HFFc6 (cell line): ENCODE data around the gene PDIK1L. TPM values are rescaled to one million over a fixed set of nuclear protein-coding genes. Genes with fewer than 3 reads are reported as not detected.
"Not testable (repeated sequence)": the region's sequence is repeated elsewhere in the genome, so short reads cannot be mapped to it uniquely, and the experiment has no call there.

ENCODE experiments used
- DNase-seq: peaks from one replicate; pipeline ENCODE4 v3.0.0-alpha.2; 2018
- H3K27ac Mint-ChIP-seq: 2 replicates; pipeline ENCODE4 v1.8.0; 2020; ENCODE audit warnings: mild to moderate bottlenecking, mixed read lengths
- H3K27me3 Mint-ChIP-seq: 2 replicates; pipeline ENCODE4 v1.8.0; 2021; ENCODE audit warnings: mild to moderate bottlenecking, moderate library complexity, mixed read lengths; ENCODE audit not compliant: insufficient read depth
- H3K36me3 Mint-ChIP-seq: 2 replicates; pipeline ENCODE4 v1.8.0; 2021; ENCODE audit warnings: low read depth, mixed read lengths
- H3K4me1 Mint-ChIP-seq: 2 replicates; pipeline ENCODE4 v1.8.0; 2020; ENCODE audit warnings: low read depth, mixed read lengths
- H3K4me3 Mint-ChIP-seq: 2 replicates; pipeline ENCODE4 v1.8.0; 2020; ENCODE audit warnings: mild to moderate bottlenecking, moderate library complexity, mixed read lengths
- H3K9me3 Mint-ChIP-seq: 2 replicates; pipeline ENCODE4 v1.8.0; 2020; ENCODE audit warnings: mild to moderate bottlenecking, mixed read lengths
- total RNA-seq, 6 experiments: library from RNA; stranded (reverse); fragmentation: NEBNext Ultra II Directional; extraction: Animal tissue kit (Norgen Biotek cat#: 25700); gene quantifications; 2 replicates in 1 of 6; 3 replicates in 5 of 6; pipeline ENCODE4 v1.2.3, GENCODE V29; 2021
- TF ChIP-seq, protein P1 (sequence below): fragments of 200-600 bp; sonication (generic); IDR thresholded peaks from 2 replicates; pipeline ENCODE4 v1.5.0; 2021; ENCODE audit warnings: antibody characterized with exemption, mild to moderate bottlenecking

PDIK1L gene
- total RNA-seq, 6 experiments from 2014 or later, result 2.5 to 4.4 (median 3.8) TPM

DNA sequence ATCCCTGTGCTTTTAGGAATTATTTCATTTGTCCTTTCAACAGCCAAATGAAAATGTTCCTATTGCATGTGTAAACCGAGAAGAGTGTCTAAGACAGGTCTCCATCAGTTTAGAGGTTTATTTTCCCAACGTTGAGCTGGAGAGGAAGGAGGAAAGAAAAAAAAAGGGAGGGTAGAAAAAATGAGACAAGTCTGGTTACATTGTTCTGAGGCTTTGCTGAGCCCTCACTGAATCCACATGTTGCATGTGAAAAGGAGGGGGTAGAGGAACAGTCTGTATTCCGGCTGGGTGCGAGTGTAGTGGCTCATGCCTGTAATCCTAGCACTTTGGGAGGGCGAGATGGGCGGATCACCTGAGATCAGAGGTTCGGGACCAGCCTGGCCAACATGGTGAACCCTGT lies 19.2 kb upstream of the PDIK1L start:
- DNase-seq, result no peak
- Mint-ChIP-seq H3K9me3 (no peaks in the 10 kb centered on the region; the same call in 1 of the 2 replicates), H3K36me3 (0 out of 2 replicates have a peak, but pooled peaks cover 4% of the 10 kb centered on the region), H3K27me3 (peaks cover 52% of the 10 kb centered on the region), H3K4me1 (peaks cover 14% of the 10 kb centered on the region), H3K27ac (no peak overlapping the region), H3K4me3 (no peak overlapping the region)
- TF ChIP-seq, protein P1, sequence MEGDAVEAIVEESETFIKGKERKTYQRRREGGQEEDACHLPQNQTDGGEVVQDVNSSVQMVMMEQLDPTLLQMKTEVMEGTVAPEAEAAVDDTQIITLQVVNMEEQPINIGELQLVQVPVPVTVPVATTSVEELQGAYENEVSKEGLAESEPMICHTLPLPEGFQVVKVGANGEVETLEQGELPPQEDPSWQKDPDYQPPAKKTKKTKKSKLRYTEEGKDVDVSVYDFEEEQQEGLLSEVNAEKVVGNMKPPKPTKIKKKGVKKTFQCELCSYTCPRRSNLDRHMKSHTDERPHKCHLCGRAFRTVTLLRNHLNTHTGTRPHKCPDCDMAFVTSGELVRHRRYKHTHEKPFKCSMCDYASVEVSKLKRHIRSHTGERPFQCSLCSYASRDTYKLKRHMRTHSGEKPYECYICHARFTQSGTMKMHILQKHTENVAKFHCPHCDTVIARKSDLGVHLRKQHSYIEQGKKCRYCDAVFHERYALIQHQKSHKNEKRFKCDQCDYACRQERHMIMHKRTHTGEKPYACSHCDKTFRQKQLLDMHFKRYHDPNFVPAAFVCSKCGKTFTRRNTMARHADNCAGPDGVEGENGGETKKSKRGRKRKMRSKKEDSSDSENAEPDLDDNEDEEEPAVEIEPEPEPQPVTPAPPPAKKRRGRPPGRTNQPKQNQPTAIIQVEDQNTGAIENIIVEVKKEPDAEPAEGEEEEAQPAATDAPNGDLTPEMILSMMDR, result no peak

DNA sequence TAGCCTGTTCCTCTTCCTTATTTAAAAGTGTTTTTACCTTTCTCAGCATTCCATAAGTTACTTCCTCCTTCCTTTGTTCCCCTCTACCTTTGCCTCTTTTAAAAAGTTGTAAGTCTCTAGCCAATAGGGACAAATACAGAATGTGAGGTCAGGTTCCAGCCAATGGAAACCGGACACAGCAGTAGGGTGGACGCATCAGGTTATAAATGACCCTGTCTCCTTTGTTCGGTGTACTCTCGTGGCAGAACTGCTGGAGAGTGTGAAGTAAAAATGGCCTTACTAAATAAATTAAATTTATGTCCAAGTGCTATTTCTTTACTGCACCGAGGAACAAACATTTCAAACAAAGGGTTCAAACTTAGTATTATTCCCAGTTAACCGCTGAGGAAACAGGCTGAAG lies 18.1 kb upstream of the PDIK1L start:
- H3K27ac Mint-ChIP-seq, H3K9me3 Mint-ChIP-seq, H3K4me3 Mint-ChIP-seq, DNase-seq, H3K36me3 Mint-ChIP-seq: not testable (repeated sequence)
- Mint-ChIP-seq H3K27me3 (peaks cover 47% of the 10 kb centered on the region), H3K4me1 (peaks cover 26% of the 10 kb centered on the region)

DNA sequence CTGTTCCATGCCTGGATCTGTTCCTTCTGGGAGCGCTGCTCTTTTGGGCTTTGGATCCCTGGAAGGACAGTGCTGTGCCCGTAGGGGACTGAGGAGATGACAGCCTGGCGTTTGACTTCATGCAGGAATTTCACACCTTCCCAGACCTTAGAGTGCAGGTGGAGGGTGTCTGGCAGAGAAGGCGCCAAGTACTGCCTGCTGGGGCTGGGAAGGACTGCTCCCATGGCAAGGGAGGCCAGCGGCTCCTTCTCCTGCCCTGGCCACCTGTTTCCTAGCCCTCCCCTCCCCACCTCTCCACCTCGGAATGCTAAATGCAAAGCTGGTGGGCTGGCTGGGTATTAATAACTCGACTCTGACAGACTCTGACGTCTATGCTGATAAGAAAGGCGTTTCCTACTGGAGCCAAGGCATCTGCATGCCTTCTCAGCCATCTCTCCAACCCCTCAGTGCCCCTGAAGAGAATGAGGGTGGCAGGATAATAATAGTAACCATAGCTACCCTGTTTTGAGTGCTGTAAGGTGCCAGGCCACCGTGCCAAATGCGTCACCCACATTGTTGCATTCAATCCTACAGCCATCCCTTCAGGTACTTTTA lies 17.5 kb upstream of the PDIK1L start:
- Mint-ChIP-seq H3K36me3 (0 out of 2 replicates have a peak, but pooled peaks cover 4% of the 10 kb centered on the region), H3K27ac (no peak overlapping the region), H3K4me1 (peaks cover 27% of the 10 kb centered on the region), H3K9me3 (no peaks in the 10 kb centered on the region; the same call in 1 of the 2 replicates), H3K27me3 (peaks cover 47% of the 10 kb centered on the region), H3K4me3 (no peak overlapping the region)
- no peak for DNase-seq
- TF ChIP-seq, protein P1, result no peak

DNA sequence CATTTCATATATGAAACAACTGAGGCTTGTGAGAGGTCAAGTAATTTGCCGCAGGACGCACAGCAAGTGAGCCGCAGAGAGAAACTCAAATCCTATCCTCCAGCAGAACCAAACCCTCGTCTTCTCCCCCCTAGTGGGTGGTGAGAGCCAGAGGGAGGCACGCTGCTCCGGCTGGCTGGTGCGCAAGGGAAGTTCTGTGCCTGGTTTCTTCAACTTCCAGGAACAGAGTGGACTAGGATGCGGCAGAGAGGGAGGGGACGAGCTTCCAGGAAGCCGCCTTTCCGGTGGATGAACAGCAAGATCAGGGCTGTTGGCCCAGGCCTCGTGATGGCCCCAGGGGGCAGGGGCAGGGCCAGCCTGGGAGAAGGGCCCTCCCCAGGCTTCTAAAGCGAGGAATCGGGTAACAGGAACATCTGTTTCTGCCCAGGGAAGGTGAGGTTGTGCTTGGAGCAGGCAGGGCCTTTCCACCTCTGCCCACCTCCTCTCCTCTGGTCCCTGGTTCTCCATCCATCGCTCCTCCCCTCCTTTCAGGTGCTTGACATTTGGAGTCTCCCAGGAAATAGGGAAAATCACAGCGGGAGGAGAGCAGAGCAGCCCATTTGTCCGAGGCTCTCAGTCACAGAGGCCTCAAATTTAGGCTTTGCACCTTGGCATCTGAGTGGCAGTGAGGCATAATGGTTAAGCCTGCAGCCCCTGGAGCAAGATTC lies 16.8 kb upstream of the PDIK1L start:
- TF ChIP-seq, protein P1, result no peak

DNA sequence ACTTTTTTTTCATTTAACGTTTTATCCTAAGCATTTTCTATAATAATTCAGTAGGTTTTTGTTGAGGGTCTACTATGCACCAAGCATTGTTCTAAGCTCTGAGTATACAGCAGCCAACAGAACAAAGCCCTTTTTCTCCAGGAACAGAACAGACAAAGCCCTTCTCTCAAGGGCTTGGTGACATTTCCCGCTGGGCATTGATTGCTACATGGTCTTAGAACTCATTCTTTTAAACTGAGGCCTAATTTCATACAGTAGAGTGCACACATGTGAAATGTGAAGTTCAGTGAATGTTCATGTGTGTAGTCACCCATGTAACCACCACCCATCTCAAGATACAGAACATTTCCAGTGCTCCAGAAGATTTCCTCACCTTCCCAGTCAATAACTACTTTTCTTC lies 15.2 kb upstream of the PDIK1L start:
- Mint-ChIP-seq H3K9me3 (no peaks in the 10 kb centered on the region), H3K27ac (no peak overlapping the region), H3K36me3 (no peaks in the 10 kb centered on the region), H3K27me3 (peaks cover 32% of the 10 kb centered on the region), H3K4me3 (no peak overlapping the region), H3K4me1 (peaks cover 29% of the 10 kb centered on the region)
- no peak for DNase-seq
- TF ChIP-seq, protein P1, result no peak

More for the DNA sequence above, 16.8 kb upstream of the PDIK1L start:
- peaks cover 27% of the 10 kb centered on the region for H3K4me1 Mint-ChIP-seq
- no peaks in the 10 kb centered on the region; the same call in 1 of the 2 replicates for H3K9me3 Mint-ChIP-seq
- no peak for DNase-seq
- 0 out of 2 replicates have a peak, but pooled peaks cover 4% of the 10 kb centered on the region for H3K36me3 Mint-ChIP-seq
- no peak overlapping the region for H3K27ac Mint-ChIP-seq
- no peak overlapping the region for H3K4me3 Mint-ChIP-seq
- H3K27me3 Mint-ChIP-seq, result peaks cover 44% of the 10 kb centered on the region

DNA sequence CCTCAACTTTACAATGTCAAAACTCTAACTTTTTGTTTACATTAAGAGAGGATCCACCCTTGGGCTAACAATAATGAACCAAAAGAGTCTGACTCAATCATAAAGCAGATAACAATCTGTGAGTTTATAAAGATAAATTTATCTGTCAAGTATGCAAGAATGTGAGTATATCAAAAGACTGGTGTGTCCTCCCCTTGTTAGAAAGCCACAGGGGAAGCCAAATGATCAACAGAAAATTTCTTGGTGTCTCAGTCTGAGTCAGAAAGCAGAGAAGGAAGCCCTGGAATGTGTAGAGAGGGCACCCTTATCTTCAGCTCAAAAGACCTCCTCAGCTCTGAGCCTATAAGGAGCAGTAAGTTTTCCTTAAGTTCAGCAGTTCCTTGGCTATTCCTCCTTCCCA lies 13.9 kb upstream of the PDIK1L start:
- H3K27ac Mint-ChIP-seq, result no peak overlapping the region
- H3K27me3 Mint-ChIP-seq, result peaks cover 21% of the 10 kb centered on the region
- peak; percentile 81 for DNase-seq

More for the DNA sequence above, 13.9 kb upstream of the PDIK1L start:
- Mint-ChIP-seq H3K9me3 (no peaks in the 10 kb centered on the region), H3K4me3 (peak overlapping the region; percentile 6; the same call in 1 of the 2 replicates), H3K4me1 (peaks cover 41% of the 10 kb centered on the region), H3K36me3 (no peaks in the 10 kb centered on the region)
- TF ChIP-seq, protein P1, result no peak
